ENCODE measurements around the gene AGBL5. TPM values are rescaled to one million over a fixed set of nuclear protein-coding genes. Genes with fewer than 3 reads are reported as not detected.

AGBL5 gene
- total and polyA plus RNA-seq, 5 donors, result 5.9 to 12.4 (median 11.0) TPM

DNA sequence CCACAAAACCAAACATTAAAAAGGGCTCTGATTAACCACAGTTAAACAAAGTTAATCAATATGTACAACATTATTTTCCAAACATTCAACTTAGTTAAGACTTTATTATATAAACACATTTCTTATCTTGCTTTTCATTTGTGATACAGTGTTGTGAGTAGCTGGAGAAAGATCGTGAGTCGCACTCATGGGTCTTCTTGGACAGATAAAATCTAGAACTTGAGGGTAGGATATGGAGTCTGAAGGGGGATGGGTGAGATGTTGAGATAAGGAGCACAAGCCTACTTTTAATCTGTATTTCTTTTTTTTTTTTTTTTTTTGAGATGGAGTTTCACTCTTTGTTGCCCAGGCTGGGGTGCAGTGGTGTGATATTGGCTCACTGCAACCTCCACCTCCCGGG is 41.3 kb upstream of the AGBL5 start:
- Histone ChIP-seq H3K9me3 (ENCODE audit: control insufficient read depth, low read length) (no peaks in the 10 kb centered on the region), H3K4me1 (ENCODE audit: control insufficient read depth, insufficient read depth, low read length) (peaks cover 12% of the 10 kb centered on the region), H3K27ac (ENCODE audit: low read length) (no peak overlapping the region), H3K4me3 (ENCODE audit: low read length) (no peak overlapping the region), H3K27me3 (ENCODE audit: control insufficient read depth, insufficient read depth) (no peaks in the 10 kb centered on the region)
- 87% methylated on average over 3 of the region's 3 CpGs for WGBS
- intact Hi-C loops (cut with DNase I), result no loop called here
- no peak for ATAC-seq
- DNase-seq, result no peak

DNA sequence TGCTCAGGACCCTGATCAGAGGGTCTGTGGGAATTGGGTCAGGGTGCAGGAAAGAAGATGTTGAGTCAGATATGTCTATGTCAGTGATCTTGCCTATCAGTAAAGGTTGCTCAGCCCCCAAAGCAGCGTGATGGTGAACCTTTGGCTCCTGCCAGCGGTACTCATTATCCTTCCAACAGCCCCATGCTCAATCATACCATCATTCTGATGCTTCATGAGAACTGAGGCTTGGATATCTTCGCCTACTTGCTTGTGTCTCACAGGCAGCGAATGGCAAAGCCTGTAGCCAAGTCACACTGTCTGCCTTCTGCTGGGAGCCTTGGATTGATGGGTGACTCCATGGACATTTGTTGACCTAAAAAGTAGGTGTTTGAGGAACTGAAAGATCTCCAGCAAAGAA is 37.7 kb upstream of the AGBL5 start:
- 98% methylated on average over 4 of the region's 4 CpGs for WGBS
- Histone ChIP-seq H3K9me3 (ENCODE audit: control insufficient read depth, low read length) (no peaks in the 10 kb centered on the region), H3K27me3 (ENCODE audit: control insufficient read depth, insufficient read depth) (no peaks in the 10 kb centered on the region), H3K27ac (ENCODE audit: low read length) (no peak overlapping the region), H3K4me1 (ENCODE audit: control insufficient read depth, insufficient read depth, low read length) (peaks cover 14% of the 10 kb centered on the region), H3K4me3 (ENCODE audit: low read length) (no peak overlapping the region)
- DNase-seq (no peak), ATAC-seq (no peak)
- intact Hi-C loops (cut with DNase I), result no loop called here

DNA sequence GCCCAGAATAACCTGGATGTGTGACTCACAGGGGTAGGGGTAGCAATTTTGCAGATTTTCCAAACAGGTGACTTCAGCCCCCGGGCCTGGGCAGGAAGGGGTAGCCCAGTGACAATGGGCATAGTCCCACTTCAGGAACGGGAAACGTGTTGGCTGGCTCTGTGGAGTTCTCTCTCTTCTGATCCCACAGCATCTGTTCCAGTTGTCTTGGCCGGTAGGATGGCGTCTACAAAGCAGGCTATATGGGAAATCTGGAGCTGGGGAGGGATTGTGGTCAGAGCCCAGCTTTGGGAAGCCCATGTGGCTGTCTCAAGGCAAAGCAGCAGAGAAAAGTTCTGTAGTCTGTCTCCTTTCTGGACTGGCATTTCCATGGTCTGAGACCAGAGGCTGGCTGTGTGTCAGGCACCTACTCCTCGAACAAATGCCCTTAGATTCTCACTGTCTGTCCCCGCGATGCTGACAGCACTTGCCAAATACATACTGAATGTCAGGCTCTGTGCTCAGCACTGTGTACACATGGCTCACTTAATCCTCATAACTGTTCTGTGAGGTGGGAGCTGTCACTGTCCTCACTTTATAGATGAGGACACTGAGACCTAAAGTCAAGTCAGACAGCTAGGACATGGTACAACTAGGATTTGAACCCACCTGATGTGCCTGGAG is 36.6 kb upstream of the AGBL5 start:
- H3K27ac ChIP-seq (ENCODE audit: low read length), result no peak overlapping the region
- H3K27me3 ChIP-seq (ENCODE audit: control insufficient read depth, insufficient read depth), result no peaks in the 10 kb centered on the region
- WGBS, result 81% methylated on average over 8 of the region's 8 CpGs
- H3K4me3 ChIP-seq (ENCODE audit: low read length), result no peak overlapping the region
- H3K4me1 ChIP-seq (ENCODE audit: control insufficient read depth, insufficient read depth, low read length), result peaks cover 13% of the 10 kb centered on the region
- intact Hi-C loops (cut with DNase I), result loop anchor here in 2 of 4 donors (5.0 kb wide), 2 partner anchors 48 to 53 kb away; no protein-coding TSS in a partner anchor
- ATAC-seq (no peak), DNase-seq (no peak)
- H3K9me3 ChIP-seq (ENCODE audit: control insufficient read depth, low read length), result no peaks in the 10 kb centered on the region

DNA sequence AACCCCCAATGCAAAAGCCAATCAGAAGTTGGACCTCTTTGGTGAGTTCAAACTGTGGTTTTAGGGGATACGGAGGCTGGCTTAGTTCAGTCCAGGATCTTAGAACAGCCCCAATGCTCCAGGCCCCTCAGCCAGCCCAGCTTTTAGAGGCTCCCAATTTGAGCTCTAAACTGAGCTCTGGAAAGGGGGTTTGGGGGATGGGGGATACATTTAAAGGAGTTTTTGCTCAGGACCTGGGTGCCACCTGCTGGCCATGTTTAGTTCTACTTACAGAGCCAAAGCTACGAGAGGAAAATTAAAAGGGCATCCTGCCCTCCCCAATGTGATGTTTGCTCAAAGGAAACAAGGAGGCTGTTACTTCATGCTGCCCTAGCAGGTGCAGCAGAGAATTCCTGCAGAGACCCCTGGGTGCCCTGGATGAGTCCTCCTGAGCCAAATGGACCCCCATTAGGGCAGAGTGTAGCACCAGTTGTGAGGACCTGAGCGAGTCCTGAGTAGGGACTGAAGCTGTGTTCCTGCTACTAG is 34.6 kb upstream of the AGBL5 start:
- Histone ChIP-seq H3K9me3 (ENCODE audit: control insufficient read depth, low read length) (no peaks in the 10 kb centered on the region), H3K27me3 (ENCODE audit: control insufficient read depth, insufficient read depth) (no peaks in the 10 kb centered on the region), H3K4me3 (ENCODE audit: low read length) (no peak overlapping the region), H3K27ac (ENCODE audit: low read length) (no peak overlapping the region), H3K4me1 (ENCODE audit: control insufficient read depth, insufficient read depth, low read length) (peaks cover 13% of the 10 kb centered on the region)
- DNase-seq (peak in 2 of 3 donors; percentile 70 to 76), ATAC-seq (peak; percentile 8 to 57)
- 63% methylated on average over 3 of the region's 3 CpGs for WGBS
- intact Hi-C loops (cut with DNase I), result loop anchor here in 3 of 4 donors (2.0 to 5.0 kb wide), 3 partner anchors 50 to 56 kb away; no protein-coding TSS in a partner anchor

DNA sequence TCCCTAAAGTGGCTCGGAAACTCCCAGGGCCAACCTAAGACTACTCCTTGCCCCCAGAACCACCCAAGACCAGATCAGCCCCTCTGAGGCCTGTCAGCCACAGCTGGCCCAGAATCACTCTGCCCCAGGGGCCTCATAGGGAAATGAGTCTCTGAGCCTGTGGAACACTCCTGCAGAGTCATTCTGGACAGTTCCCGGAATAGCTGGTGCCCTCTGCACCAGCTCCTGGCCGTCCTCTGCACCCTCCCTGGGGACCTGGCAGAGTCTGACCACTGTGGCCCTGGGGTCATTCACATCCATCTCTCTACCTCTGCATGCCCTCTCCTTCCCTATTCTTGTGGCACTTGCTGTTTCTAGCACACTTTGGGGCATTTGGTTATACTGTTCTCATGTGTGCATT is 33.3 kb upstream of the AGBL5 start:
- intact Hi-C loops (cut with DNase I), result loop anchor here in 3 of 4 donors (2.0 to 5.0 kb wide), 3 partner anchors 51 to 57 kb away; no protein-coding TSS in a partner anchor
- peak in 1 of 2 donors; percentile 30 for ATAC-seq
- H3K9me3 ChIP-seq (ENCODE audit: control insufficient read depth, low read length), result no peaks in the 10 kb centered on the region
- H3K4me3 ChIP-seq (ENCODE audit: low read length), result no peak overlapping the region
- 76% methylated on average over 3 of the region's 3 CpGs for WGBS
- DNase-seq, result no peak
- no peak overlapping the region for H3K27ac ChIP-seq (ENCODE audit: low read length)
- peaks cover 13% of the 10 kb centered on the region for H3K4me1 ChIP-seq (ENCODE audit: control insufficient read depth, insufficient read depth, low read length)
- no peaks in the 10 kb centered on the region for H3K27me3 ChIP-seq (ENCODE audit: control insufficient read depth, insufficient read depth)

DNA sequence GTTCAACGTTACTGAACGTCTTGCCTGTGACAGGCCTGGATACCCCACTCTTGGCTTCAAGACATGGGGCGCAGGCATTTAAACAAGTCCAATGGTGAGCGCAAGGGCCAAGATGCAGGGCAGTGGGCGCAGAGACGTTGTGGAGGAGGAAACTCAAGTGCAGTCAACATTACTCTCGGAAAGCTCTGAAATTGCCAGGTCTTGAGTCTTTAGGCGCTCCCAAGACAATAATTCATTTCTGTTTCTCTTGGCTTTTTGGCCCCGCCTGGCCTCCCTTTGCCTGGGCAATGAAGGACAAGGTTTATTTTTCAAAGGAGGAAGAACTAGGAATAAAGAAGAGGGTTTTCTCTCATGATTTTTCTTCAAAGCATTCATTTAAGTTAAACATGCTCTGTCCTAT is 32.0 kb upstream of the AGBL5 start:
- 88% methylated on average over 9 of the region's 9 CpGs for WGBS
- no peak for ATAC-seq
- Histone ChIP-seq H3K27me3 (ENCODE audit: control insufficient read depth, insufficient read depth) (no peaks in the 10 kb centered on the region), H3K27ac (ENCODE audit: low read length) (no peak overlapping the region), H3K4me1 (ENCODE audit: control insufficient read depth, insufficient read depth, low read length) (peaks cover 10% of the 10 kb centered on the region), H3K9me3 (ENCODE audit: control insufficient read depth, low read length) (no peaks in the 10 kb centered on the region), H3K4me3 (ENCODE audit: low read length) (no peak overlapping the region)
- no peak for DNase-seq
- intact Hi-C loops (cut with DNase I), result loop anchor here in 3 of 4 donors (2.0 to 5.0 kb wide), 3 partner anchors 52 to 59 kb away; no protein-coding TSS in a partner anchor

DNA sequence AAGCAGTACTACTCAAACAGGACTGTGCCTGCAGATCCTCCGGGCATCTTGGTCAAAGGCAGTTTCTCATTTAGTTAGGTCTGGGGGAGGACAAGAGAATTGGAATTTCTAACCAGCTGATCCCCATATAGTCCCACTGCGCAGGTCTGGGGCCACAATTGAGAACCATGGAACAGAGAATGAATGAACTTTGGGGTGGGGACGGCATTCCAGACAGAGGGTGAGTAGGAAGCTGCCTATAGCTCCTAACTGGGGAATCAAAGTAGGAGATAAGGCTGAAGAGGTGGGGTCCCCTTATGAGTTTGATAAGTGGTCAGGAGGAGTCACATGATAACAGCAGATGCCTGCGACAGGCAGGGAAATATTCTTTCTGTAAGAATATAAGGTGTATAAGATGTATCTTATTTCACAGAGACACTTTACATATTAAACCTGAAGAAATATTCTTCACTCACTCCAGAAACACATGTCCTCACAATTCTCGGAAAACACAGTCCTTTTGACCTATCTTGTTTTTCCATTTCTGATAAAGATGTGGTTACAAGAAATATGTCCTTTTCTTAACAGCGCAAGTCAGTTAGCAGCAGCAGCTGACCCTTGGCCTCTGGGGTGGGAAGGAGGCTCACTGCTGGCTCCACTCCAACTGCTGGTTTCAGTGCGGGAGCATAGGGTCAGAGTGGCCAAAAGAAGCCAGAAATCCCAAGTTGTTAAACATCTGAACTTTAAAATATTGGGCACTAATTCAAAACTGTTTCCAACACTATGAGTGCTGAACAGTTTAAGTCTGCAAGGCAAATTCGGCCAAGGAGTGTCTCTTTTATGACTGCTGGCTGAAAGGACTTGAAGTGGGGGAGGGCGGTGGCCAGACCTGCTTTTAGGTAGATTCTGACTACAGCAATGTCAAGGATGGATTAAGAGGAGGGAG is 31.3 kb upstream of the AGBL5 start:
- peak; percentile 52 to 56 for ATAC-seq

DNA sequence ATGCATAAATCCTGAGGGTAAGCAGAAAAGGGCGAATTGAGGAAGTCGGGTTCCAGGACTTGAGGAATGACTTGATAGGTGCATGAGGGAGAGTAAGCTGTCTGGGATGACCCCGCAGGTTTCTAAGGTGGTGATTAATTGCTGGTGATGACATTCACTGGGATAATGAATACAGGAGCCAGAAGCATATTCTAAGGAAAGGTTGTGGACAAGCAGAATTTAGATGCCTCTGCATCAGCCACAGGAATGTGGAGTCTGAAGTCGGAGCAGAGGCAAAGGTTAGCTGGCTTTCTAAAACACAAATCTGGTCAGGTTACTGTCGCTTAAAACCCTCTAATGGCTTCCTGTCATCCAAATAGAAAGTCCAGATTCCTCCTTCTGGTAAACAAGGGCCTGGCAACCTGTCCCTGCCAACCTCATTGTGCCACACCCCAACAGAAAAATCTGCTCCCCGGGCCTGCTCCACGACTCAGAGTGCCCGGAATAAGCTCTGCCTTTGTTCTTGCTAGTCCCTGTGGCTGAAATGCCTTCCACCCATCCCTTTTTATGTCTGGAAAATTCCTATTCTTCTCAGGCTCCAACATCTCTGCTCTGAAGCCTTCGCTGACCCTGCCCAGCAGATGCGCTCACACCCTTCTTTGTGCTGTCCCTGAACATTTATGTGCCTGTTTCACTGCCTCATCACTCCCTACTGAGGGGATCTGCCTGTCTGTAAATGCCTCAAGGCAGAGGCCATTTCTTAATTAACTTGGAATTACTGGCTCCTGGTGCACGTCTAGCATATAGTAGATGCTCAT is 30.0 kb upstream of the AGBL5 start:
- intact Hi-C loops (cut with DNase I), result no loop called here
- Histone ChIP-seq H3K9me3 (ENCODE audit: control insufficient read depth, low read length) (no peaks in the 10 kb centered on the region), H3K4me3 (ENCODE audit: low read length) (no peak overlapping the region), H3K27me3 (ENCODE audit: control insufficient read depth, insufficient read depth) (no peaks in the 10 kb centered on the region), H3K27ac (ENCODE audit: low read length) (no peak overlapping the region), H3K4me1 (ENCODE audit: control insufficient read depth, insufficient read depth, low read length) (peaks cover 5% of the 10 kb centered on the region)
- WGBS, result 77% methylated on average over 11 of the region's 11 CpGs
- DNase-seq (no peak), ATAC-seq (no peak)

More for the DNA sequence above, 31.3 kb upstream of the AGBL5 start:
- H3K27me3 ChIP-seq (ENCODE audit: control insufficient read depth, insufficient read depth), result no peaks in the 10 kb centered on the region
- peak; percentile 73 to 87 (median 84) for DNase-seq
- intact Hi-C loops (cut with DNase I), result loop anchor here in 3 of 4 donors (2.0 to 5.0 kb wide), 3 partner anchors 53 to 59 kb away; no protein-coding TSS in a partner anchor
- H3K9me3 ChIP-seq (ENCODE audit: control insufficient read depth, low read length), result no peaks in the 10 kb centered on the region
- peaks cover 7% of the 10 kb centered on the region for H3K4me1 ChIP-seq (ENCODE audit: control insufficient read depth, insufficient read depth, low read length)
- no peak overlapping the region for H3K27ac ChIP-seq (ENCODE audit: low read length)
- H3K4me3 ChIP-seq (ENCODE audit: low read length), result no peak overlapping the region
- WGBS, result 58% methylated on average over 9 of the region's 9 CpGs

DNA sequence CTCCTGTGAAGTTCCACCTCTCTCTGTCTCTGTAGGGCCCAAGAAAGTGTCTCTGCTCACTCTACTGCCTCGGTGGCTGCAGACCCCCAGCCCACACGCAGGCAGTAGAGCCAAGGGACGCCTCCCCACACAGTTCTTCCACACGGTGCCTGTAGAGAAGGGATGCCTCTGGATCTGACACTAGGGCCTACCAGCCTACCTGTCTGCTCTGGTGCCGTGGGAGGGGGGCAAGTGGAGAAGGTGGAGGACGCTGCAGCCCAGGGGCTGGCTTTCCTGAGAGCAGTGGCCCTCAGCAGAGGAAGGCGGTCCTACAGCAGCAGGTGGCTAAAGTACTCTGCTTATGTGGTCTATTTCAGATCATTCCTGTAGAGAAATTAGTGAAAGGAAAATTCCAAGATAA is 27.7 kb upstream of the AGBL5 start:
- peaks cover 5% of the 10 kb centered on the region for H3K4me1 ChIP-seq (ENCODE audit: control insufficient read depth, insufficient read depth, low read length)
- H3K9me3 ChIP-seq (ENCODE audit: control insufficient read depth, low read length), result no peaks in the 10 kb centered on the region
- ATAC-seq, result no peak
- H3K4me3 ChIP-seq (ENCODE audit: low read length), result no peak overlapping the region
- 91% methylated on average over 7 of the region's 7 CpGs for WGBS
- DNase-seq, result peak in 1 of 3 donors; percentile 17
- intact Hi-C loops (cut with DNase I), result no loop called here
- no peak overlapping the region for H3K27ac ChIP-seq (ENCODE audit: low read length)
- H3K27me3 ChIP-seq (ENCODE audit: control insufficient read depth, insufficient read depth), result no peaks in the 10 kb centered on the region

DNA sequence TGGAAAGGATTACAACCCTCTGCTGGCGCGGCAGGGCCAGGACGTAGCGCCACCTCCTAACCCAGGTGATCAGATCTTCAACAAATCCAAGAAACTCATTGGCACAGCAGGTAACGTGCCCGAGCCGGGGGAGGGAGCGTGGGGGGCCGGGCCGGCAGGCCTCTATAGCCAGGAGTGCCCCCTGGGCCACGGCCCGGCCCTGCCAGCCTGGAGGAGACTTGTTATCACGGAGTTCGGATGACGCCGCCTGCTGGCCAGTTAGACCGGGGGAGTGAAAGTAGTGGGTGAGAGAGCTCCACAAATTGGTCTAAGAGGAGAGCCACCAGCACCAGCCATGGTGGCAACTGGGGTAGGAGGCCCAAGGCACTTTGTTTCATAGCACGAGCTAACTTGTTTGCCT is 27.3 kb upstream of the AGBL5 start:
- no peak overlapping the region for H3K4me3 ChIP-seq (ENCODE audit: low read length)
- ATAC-seq, result no peak
- no peaks in the 10 kb centered on the region for H3K9me3 ChIP-seq (ENCODE audit: control insufficient read depth, low read length)
- intact Hi-C loops (cut with DNase I), result no loop called here
- H3K27me3 ChIP-seq (ENCODE audit: control insufficient read depth, insufficient read depth), result no peaks in the 10 kb centered on the region
- H3K4me1 ChIP-seq (ENCODE audit: control insufficient read depth, insufficient read depth, low read length), result peaks cover 5% of the 10 kb centered on the region
- DNase-seq, result no peak
- 82% methylated on average over 18 of the region's 18 CpGs for WGBS
- H3K27ac ChIP-seq (ENCODE audit: low read length), result no peak overlapping the region

All from right cardiac atrium (tissue), 5 donors.